H1 (cell line): Measurements from ENCODE around the gene SLC1A2. TPM values are rescaled to one million over a fixed set of nuclear protein-coding genes. Genes with fewer than 3 reads are reported as not detected.

Experiments used
- CTCF ChIA-PET: fragments of 300-600 bp; sonication (Branson Sonifier 250); formaldehyde crosslinking; loops from one replicate; lab custom pipeline; 2021; ENCODE audit not compliant: partially characterized antibody; lab: Charles Lee
- POLR2A ChIA-PET: fragments of 300-600 bp; sonication (Branson Sonifier 250); formaldehyde crosslinking; loops from one replicate; lab custom pipeline; 2021; ENCODE audit warnings: inconsistent platforms; ENCODE audit not compliant: partially characterized antibody; lab: Charles Lee
- DNase-seq, 2 experiments: peaks; one replicate each; pipeline versions ENCODE4 v3.0.0 to v3.0.0-alpha.2; 2010 to 2022; ENCODE audit warnings: low spot score in 2 of 2, low read depth in 1 of 2, mixed read lengths in 1 of 2
- FAIRE-seq: peaks from 2 replicates; lab custom pipeline; 2011; peaks lifted over from hg19 to GRCh38; lab: Jason Lieb, UNC
- H2AFZ ChIP-seq: 2 replicates; pipeline ENCODE4 v1.8.1; 2012; ENCODE audit warnings: low read length, inconsistent platforms
- H2AK5ac ChIP-seq: 2 replicates; pipeline ENCODE4 v1.6.1; 2013; ENCODE audit warnings: low read depth, low read length
- H2BK120ac ChIP-seq: replicated peaks from 2 replicates; pipeline ENCODE3; 2013; ENCODE audit warnings: low read depth, low read length, inconsistent platforms
- H2BK12ac ChIP-seq: 2 replicates; pipeline ENCODE4 v1.6.1; 2013; ENCODE audit warnings: low read depth, low read length
- H2BK15ac ChIP-seq: 2 replicates; pipeline ENCODE4 v1.6.1; 2013; ENCODE audit warnings: low read length
- H2BK20ac ChIP-seq: 2 replicates; pipeline ENCODE4 v1.6.1; 2013; ENCODE audit warnings: low read length
- H2BK5ac ChIP-seq: 2 replicates; pipeline ENCODE4 v1.6.1; 2013; ENCODE audit warnings: low read depth, low read length
- H3K14ac ChIP-seq: 2 replicates; pipeline ENCODE4 v1.6.1; 2013; ENCODE audit warnings: inconsistent platforms; ENCODE audit not compliant: insufficient read length
- H3K18ac ChIP-seq: 2 replicates; pipeline ENCODE4 v1.6.1; 2013; ENCODE audit warnings: low read length; ENCODE audit errors: extremely low read depth
- H3K23ac ChIP-seq: 2 replicates; pipeline ENCODE4 v1.6.1; 2013; ENCODE audit warnings: inconsistent platforms; ENCODE audit not compliant: insufficient read length
- H3K23me2 ChIP-seq: 2 replicates; pipeline ENCODE4 v1.6.1; 2013; ENCODE audit warnings: low read depth, low read length
- H3K27ac ChIP-seq: 2 replicates; pipeline ENCODE4 v1.6.1; 2011; ENCODE audit warnings: low read depth, low read length, inconsistent platforms
- H3K27me3 ChIP-seq, 4 experiments: replicated peaks in 1 of 4; 1 replicate in 1 of 4; 2 replicates in 3 of 4; pipeline versions ENCODE4 v1.6.1 to v1.8.1; 2011 to 2013; ENCODE audit warnings: low read length in 3 of 4, mild to moderate bottlenecking in 3 of 4, inconsistent platforms in 2 of 4, mixed read lengths in 2 of 4, moderate library complexity in 1 of 4; ENCODE audit not compliant: control insufficient read depth in 3 of 4, insufficient read depth in 3 of 4; ENCODE audit errors: extremely low read depth in 1 of 4
- H3K36me3 ChIP-seq, 4 experiments: 2 replicates each; pipeline versions ENCODE4 v1.6.1 to v1.8.1; 2011 to 2013; ENCODE audit warnings: mild to moderate bottlenecking in 4 of 4, low read length in 3 of 4, moderate library complexity in 2 of 4, control low read depth in 1 of 4, inconsistent platforms in 1 of 4; ENCODE audit not compliant: insufficient read depth in 4 of 4, control insufficient read depth in 2 of 4
- H3K4ac ChIP-seq: replicated peaks from 2 replicates; pipeline ENCODE3; 2013; ENCODE audit warnings: low read length, low read depth, mixed read lengths, inconsistent platforms; ENCODE audit not compliant: insufficient read length
- H3K4me1 ChIP-seq, 4 experiments: replicated peaks in 1 of 4; 1 replicate in 1 of 4; 2 replicates in 3 of 4; pipeline versions ENCODE4 v1.6.1 to v1.8.1; 2011 to 2013; ENCODE audit warnings: low read length in 3 of 4, inconsistent platforms in 2 of 4, mixed read lengths in 1 of 4; ENCODE audit not compliant: insufficient read depth in 4 of 4, control insufficient read depth in 3 of 4
- H3K4me2 ChIP-seq, 2 experiments: 2 replicates each; pipeline versions ENCODE4 v1.6.1 to v1.8.1; 2011 to 2013; ENCODE audit warnings: low read depth in 2 of 2, low read length in 2 of 2, control low read depth in 1 of 2, inconsistent platforms in 1 of 2, mild to moderate bottlenecking in 1 of 2; ENCODE audit not compliant: insufficient read depth in 1 of 2
- H3K4me3 ChIP-seq, 4 experiments: fragments of 200-600, 300-600 bp in 1 of 4; sonication (generic), shearing (Covaris generic), sonication (Bioruptor Twin) in 1 of 4; 2 replicates each; pipeline versions ENCODE4 v1.5.1 to v1.8.1; 2011 to 2016; ENCODE audit warnings: low read length in 4 of 4, low read depth in 3 of 4, control low read depth in 2 of 4, inconsistent platforms in 2 of 4, mild to moderate bottlenecking in 2 of 4, mixed read lengths in 1 of 4, moderate library complexity in 1 of 4; ENCODE audit not compliant: insufficient read depth in 2 of 4; ENCODE audit errors: extremely low read depth in 1 of 4
- H3K56ac ChIP-seq: replicated peaks from 2 replicates; pipeline ENCODE3; 2013; ENCODE audit warnings: low read depth, mild to moderate bottlenecking, mixed read lengths, low read length, inconsistent platforms; ENCODE audit not compliant: insufficient read length
- H3K79me1 ChIP-seq: 2 replicates; pipeline ENCODE4 v1.6.1; 2013; ENCODE audit warnings: low read depth, low read length, control low read depth
- H3K79me2 ChIP-seq, 2 experiments: 2 replicates each; pipeline versions ENCODE4 v1.6.1 to v1.8.1; 2012 to 2013; ENCODE audit warnings: low read length in 2 of 2, mild to moderate bottlenecking in 2 of 2, inconsistent platforms in 1 of 2; ENCODE audit not compliant: insufficient read depth in 2 of 2, control insufficient read depth in 1 of 2
- H3K9ac ChIP-seq, 4 experiments: replicated peaks in 1 of 4; 1 replicate in 1 of 4; 2 replicates in 3 of 4; pipeline versions ENCODE4 v1.6.1 to v1.8.1; 2011 to 2013; ENCODE audit warnings: low read depth in 3 of 4, low read length in 3 of 4, control low read depth in 2 of 4, mild to moderate bottlenecking in 2 of 4, moderate library complexity in 2 of 4, inconsistent platforms in 1 of 4; ENCODE audit errors: extremely low read depth in 1 of 4
- H3K9me3 ChIP-seq, 2 experiments: 2 replicates each; pipeline versions ENCODE4 v1.6.1 to v1.8.1; 2012 to 2013; ENCODE audit warnings: mild to moderate bottlenecking in 2 of 2, moderate library complexity in 2 of 2, control low read depth in 1 of 2, inconsistent platforms in 1 of 2, low read depth in 1 of 2, low read length in 1 of 2, mixed read lengths in 1 of 2; ENCODE audit not compliant: insufficient read depth in 2 of 2
- H4K20me1 ChIP-seq, 2 experiments: replicated peaks in 1 of 2; 2 replicates each; pipeline versions ENCODE3 to v1.8.1; 2011 to 2013; ENCODE audit warnings: inconsistent platforms in 2 of 2, low read length in 2 of 2, mild to moderate bottlenecking in 1 of 2; ENCODE audit not compliant: insufficient read depth in 2 of 2, control insufficient read depth in 1 of 2
- H4K5ac ChIP-seq: 2 replicates; pipeline ENCODE4 v1.6.1; 2013; ENCODE audit warnings: low read length, low read depth, mixed read lengths, inconsistent platforms; ENCODE audit not compliant: insufficient read length
- H4K8ac ChIP-seq: 2 replicates; pipeline ENCODE4 v1.8.0; 2013; ENCODE audit warnings: mild to moderate bottlenecking, moderate library complexity, low read length, inconsistent platforms; ENCODE audit not compliant: insufficient read depth; ENCODE audit errors: extremely low read depth
- H4K91ac ChIP-seq: replicated peaks from 2 replicates; pipeline ENCODE3; 2013; ENCODE audit warnings: low read length, mixed read lengths, inconsistent platforms; ENCODE audit not compliant: insufficient read length
- BCL11A ChIP-seq, 2 experiments: IDR thresholded peaks; one replicate each; pipeline ENCODE4 v1.6.1; 2011; ENCODE audit warnings: low read depth in 2 of 2, low read length in 2 of 2, mild to moderate bottlenecking in 2 of 2
- CBX5 ChIP-seq: fragments of 300-800, 300-1000 bp; sonication (generic); IDR thresholded peaks from 2 replicates; pipeline ENCODE4 v1.7.1; 2016; ENCODE audit warnings: antibody characterized with exemption, low read length, low read depth
- CEBPB ChIP-seq: IDR thresholded peaks from 2 replicates; pipeline ENCODE4 v1.6.1; 2012; ENCODE audit warnings: low read depth, low read length
- JUND ChIP-seq: IDR thresholded peaks from 2 replicates; pipeline ENCODE4 v1.6.1; 2011; ENCODE audit warnings: mild to moderate bottlenecking, improper control_type of control experiment, low read length
- KDM1A ChIP-seq: fragments of 200-600, 300-600 bp; sonication (generic); IDR thresholded peaks from 2 replicates; pipeline ENCODE4 v1.7.1; 2016; ENCODE audit warnings: mild to moderate bottlenecking, low read length, borderline replicate concordance
- MAFK ChIP-seq: IDR thresholded peaks from 2 replicates; pipeline ENCODE4 v1.6.1; 2012; ENCODE audit warnings: low read depth, mild to moderate bottlenecking, improper control_type of control experiment, low read length
- NRF1 ChIP-seq: IDR thresholded peaks from 2 replicates; pipeline ENCODE4 v1.6.1; 2011; ENCODE audit warnings: mild to moderate bottlenecking, low read depth, low read length, improper control_type of control experiment
- POLR2AphosphoS5 ChIP-seq: IDR thresholded peaks from 2 replicates; pipeline ENCODE4 v1.6.1; 2011; ENCODE audit warnings: low read depth, low read length
- RBBP5 ChIP-seq: IDR thresholded peaks from 2 replicates; pipeline ENCODE4 v1.7.1; 2012; ENCODE audit warnings: low read depth, mild to moderate bottlenecking, inconsistent platforms, low read length, moderate library complexity, borderline replicate concordance
- SIN3A ChIP-seq, 2 experiments: IDR thresholded peaks in 1 of 2; conservative IDR thresholded peaks in 1 of 2; 2 replicates each; pipeline ENCODE4 v1.6.1; 2011 to 2012; ENCODE audit warnings: low read length in 2 of 2, improper control_type of control experiment in 1 of 2, low read depth in 1 of 2, mild to moderate bottlenecking in 1 of 2
- SP4 ChIP-seq: IDR thresholded peaks from 2 replicates; pipeline ENCODE4 v1.6.1; 2012; ENCODE audit warnings: low read length, inconsistent platforms
- TEAD4 ChIP-seq: IDR thresholded peaks from 2 replicates; pipeline ENCODE4 v1.6.1; 2012; ENCODE audit warnings: low read depth, low read length, inconsistent platforms, mixed read lengths
- YY1 ChIP-seq: IDR thresholded peaks from 2 replicates; pipeline ENCODE4 v1.6.1; 2011; ENCODE audit warnings: low read depth, mild to moderate bottlenecking, low read length
- WGBS, 2 experiments: shearing (Covaris generic) in 1 of 2; methylation state at CpG; one replicate each; pipeline versions ENCODE4 v1.1.6 to v1.1.7; 2013 to 2015; ENCODE audit warnings: low lambda C conversion rate in 2 of 2, mixed read lengths in 2 of 2, inconsistent platforms in 1 of 2, low coverage in 1 of 2, missing lambda C conversion rate in 1 of 2; ENCODE audit not compliant: insufficient replicate concordance in 2 of 2, insufficient coverage in 1 of 2, insufficient read length in 1 of 2; ENCODE audit errors: extremely low coverage in 1 of 2, missing lambda C conversion rate in 1 of 2; 5-methylcytosine and 5-hydroxymethylcytosine counted together
- polyA plus RNA-seq, 7 experiments: library from polyadenylated mRNA; depleted of rRNA in 3 of 7; stranded (reverse) in 5 of 7; unstranded in 2 of 7; fragments of >200 nt in 5 of 7; fragments of 200-250 nt in 2 of 7; gene quantifications; 1 replicate in 5 of 7; 2 replicates in 1 of 7; 4 replicates in 1 of 7; pipeline versions ENCODE4 v1.2.1 to v1.2.3, GENCODE V29; 2011 to 2013; ENCODE audit warnings: missing spikeins in 2 of 7, mixed read lengths in 2 of 7
- total RNA-seq: library from RNA; stranded (reverse); fragmentation: NEBNext Ultra II Directional; extraction: Animal tissue kit (Norgen Biotek cat#: 25700); gene quantifications from 2 replicates; pipeline ENCODE4 v1.2.1, GENCODE V29; 2021

The SLC1A2 gene
- total and polyA plus RNA-seq, 2 of the 8 experiments (the other 6 are each of a cell fraction or from before 2014, with no cell fraction given): 0.57 to 1.2 TPM

DNA sequence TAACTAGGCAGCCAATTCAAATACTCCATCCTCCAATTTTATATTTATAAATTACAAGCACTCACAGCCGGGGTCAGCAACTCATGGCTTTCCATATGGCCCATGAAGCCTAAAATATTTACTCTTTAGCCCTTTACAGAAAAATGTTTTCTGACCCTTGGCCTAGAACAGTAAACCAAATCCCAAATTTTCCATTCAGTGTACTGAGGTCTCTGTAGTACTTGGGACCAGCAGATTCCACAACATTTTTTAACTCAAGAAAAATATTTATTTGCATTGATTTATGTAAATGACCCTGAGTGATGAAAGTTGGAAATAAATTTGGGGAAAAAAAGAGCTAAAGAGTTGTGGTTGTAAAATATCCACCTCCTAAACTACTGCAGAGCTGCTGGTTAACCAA, 82.6 kb downstream of the SLC1A2 start:
- no peak overlapping the region for H3K27ac ChIP-seq
- no peaks in the 10 kb centered on the region for H3K79me2 ChIP-seq
- H2BK5ac ChIP-seq: no peak overlapping the region
- no peak overlapping the region for H3K4ac ChIP-seq
- no peak overlapping the region for H3K9ac ChIP-seq
- no peak overlapping the region for H3K4me3 ChIP-seq
- no peak overlapping the region for H2BK20ac ChIP-seq
- no peaks in the 10 kb centered on the region for H4K20me1 ChIP-seq
- no peak for FAIRE-seq
- no peak overlapping the region for H4K5ac ChIP-seq
- H2BK120ac ChIP-seq: no peak overlapping the region
- H2BK12ac ChIP-seq: no peak overlapping the region
- H3K27me3 ChIP-seq: 0 out of 7 replicates have a peak, but pooled peaks cover 0 to 2% (median 0%) of the 10 kb centered on the region in 4 experiments
- H3K23me2 ChIP-seq: no peaks in the 10 kb centered on the region
- H4K8ac ChIP-seq: no peak overlapping the region
- no peaks in the 10 kb centered on the region for H3K4me1 ChIP-seq
- no peak overlapping the region for H3K23ac ChIP-seq
- H3K18ac ChIP-seq: no peak overlapping the region
- 92% methylated on average over 1 of the region's 1 CpG; no CpG with 5 or more reads in 1 of the 2 experiments for WGBS, 2 experiments
- H2AFZ ChIP-seq: no peak overlapping the region
- no peak overlapping the region for H2BK15ac ChIP-seq
- no peaks in the 10 kb centered on the region for H3K36me3 ChIP-seq
- H3K56ac ChIP-seq: no peak overlapping the region
- no peak overlapping the region for H3K4me2 ChIP-seq
- ChIA-PET CTCF (interaction anchor here (1.3 kb wide), 1 partner anchor 69 kb away, joined by 5 read pairs; no protein-coding TSS in a partner anchor), POLR2A (no interaction called here)
- peaks cover 2 to 5% of the 10 kb centered on the region in 2 experiments; a peak in 2 of 4 replicates for H3K9me3 ChIP-seq
- H3K79me1 ChIP-seq: no peaks in the 10 kb centered on the region
- no peak overlapping the region for H2AK5ac ChIP-seq
- DNase-seq: no peak
- H3K14ac ChIP-seq: no peak overlapping the region
- no peak overlapping the region for H4K91ac ChIP-seq
- TF ChIP-seq BCL11A (IDR thresholded peaks at IDR 0.05; ENCODE audit: low read depth in 2 of 2, low read length in 2 of 2) (no peak), CEBPB (no peak), SP4 (no peak), CBX5 (no peak), YY1 (no peak), RBBP5 (no peak), MAFK (no peak), KDM1A (no peak), JUND (no peak), POLR2AphosphoS5 (no peak), NRF1 (no peak), TEAD4 (no peak), SIN3A (conservative IDR thresholded peaks at IDR 0.05 in 1 of 2, IDR thresholded peaks at IDR 0.05 in 1 of 2; ENCODE audit: low read depth in 1 of 2, low read length in 2 of 2) (no peak)
